Measurements from ENCODE around the gene CREBRF. TPM values are rescaled to one million over a fixed set of nuclear protein-coding genes. Genes with fewer than 3 reads are reported as not detected.
"Not testable (repeated sequence)": the region's sequence is repeated elsewhere in the genome, so short reads cannot be mapped to it uniquely, and the experiment has no call there.

CREBRF gene
- total RNA-seq, 1 experiment from 2014 or later, result 25.6 TPM

GRCh38 chr5:173114536-173114935, 58.4 kb downstream of the CREBRF start:
- DNase-seq (ENCODE audit: low read depth, low spot score), result no peak
- in situ Hi-C loops (cut with HindIII; ENCODE audit: low pct_unique_long_range_greater_than_20kb, low sequenced_read_pairs), result no loop called here

DNA sequence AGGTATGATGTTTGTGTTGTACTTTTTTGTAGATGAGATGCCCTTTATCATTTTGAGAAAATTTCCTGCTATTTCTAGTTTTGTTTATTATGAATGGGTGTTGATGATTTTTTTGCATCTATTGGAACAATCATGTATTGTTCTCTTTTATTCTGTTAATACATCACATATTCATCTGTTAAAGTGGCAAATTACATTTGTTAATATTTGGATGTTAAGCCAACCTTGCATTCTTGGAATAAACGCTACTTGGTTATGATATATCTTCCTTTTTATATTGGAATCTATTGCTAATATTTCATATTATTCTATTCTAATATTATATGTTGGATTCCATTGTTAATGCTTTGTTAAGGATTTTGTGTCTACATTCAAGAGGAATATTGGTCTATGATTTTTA, 63.6 kb downstream of the CREBRF start:
- in situ Hi-C loops (cut with HindIII; ENCODE audit: low pct_unique_long_range_greater_than_20kb, low sequenced_read_pairs), result no loop called here
- DNase-seq (ENCODE audit: low read depth, low spot score), result no peak

GRCh38 chr5:173123416-173123815, 67.3 kb downstream of the CREBRF start:
- no peak for DNase-seq (ENCODE audit: low read depth, low spot score)
- in situ Hi-C loops (cut with HindIII; ENCODE audit: low pct_unique_long_range_greater_than_20kb, low sequenced_read_pairs), result no loop called here

- in situ Hi-C loops (cut with HindIII; ENCODE audit: low pct_unique_long_range_greater_than_20kb, low sequenced_read_pairs); DNase-seq (ENCODE audit: low read depth, low spot score): not testable (repeated sequence)
Measured at GRCh38 chr5:173132166-173132565, 76.0 kb downstream of the CREBRF start.

DNA sequence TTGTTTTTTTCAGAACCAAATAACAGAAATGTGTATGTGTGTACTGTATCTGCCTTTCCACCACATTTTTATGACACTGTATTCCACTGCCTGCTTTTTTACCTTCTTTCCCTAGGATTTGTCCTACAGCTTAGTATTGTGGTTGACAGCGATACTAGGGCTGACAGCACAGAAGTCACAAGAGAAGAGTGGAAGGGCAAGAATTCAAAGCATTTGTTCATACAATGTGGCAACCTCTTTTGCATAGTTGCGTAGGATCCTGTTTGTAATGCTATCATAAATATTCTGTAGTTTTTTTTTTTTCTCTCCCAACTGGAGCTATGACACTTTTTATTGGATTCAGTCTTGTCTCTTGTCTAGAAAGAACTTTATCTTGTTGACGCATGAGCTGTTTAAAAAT, 82.6 kb downstream of the CREBRF start:
- no peak for DNase-seq (ENCODE audit: low read depth, low spot score)
- in situ Hi-C loops (cut with HindIII; ENCODE audit: low pct_unique_long_range_greater_than_20kb, low sequenced_read_pairs), result no loop called here

DNA sequence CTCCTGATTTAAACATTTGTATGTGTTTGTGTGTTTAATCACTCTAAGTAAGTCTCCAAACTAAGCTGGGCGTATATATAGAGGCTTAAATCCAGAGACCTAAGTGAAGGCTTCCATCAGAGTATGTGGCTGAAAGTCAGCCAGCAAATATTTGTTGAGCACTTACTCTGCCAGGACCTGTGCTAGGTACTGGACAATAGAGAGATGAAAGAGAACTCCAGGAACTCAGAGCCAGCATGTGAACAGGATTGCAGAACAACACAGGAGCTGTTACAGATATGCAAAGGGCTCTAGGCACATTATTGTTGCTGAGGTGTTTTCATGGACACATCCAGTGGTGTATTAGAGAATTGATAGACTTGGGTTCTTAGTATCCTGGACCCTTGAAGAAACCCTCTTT, 83.5 kb downstream of the CREBRF start:
- in situ Hi-C loops (cut with HindIII; ENCODE audit: low pct_unique_long_range_greater_than_20kb, low sequenced_read_pairs), result no loop called here
- DNase-seq (ENCODE audit: low read depth, low spot score), result no peak

DNA sequence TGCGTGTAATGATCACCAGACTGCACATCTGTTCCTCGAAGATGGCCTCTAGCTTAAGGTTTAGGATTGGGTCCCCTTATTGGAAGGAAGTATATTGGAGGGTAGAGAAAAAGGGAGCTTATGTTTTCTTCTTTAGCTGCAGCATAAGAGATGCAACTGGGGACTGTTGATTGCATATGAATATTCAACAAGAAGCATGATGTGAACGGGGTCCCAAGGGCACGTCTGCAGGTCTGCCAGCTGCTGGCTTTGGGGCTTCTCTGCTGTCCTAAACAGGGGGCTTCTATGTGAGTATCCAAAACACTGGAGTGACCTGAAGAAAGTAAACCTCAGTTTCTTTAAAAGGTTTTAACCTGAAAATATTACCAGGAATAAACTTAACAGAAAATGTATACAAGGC, 84.6 kb downstream of the CREBRF start:
- DNase-seq (ENCODE audit: low read depth, low spot score), result no peak
- in situ Hi-C loops (cut with HindIII; ENCODE audit: low pct_unique_long_range_greater_than_20kb, low sequenced_read_pairs), result no loop called here

DNA sequence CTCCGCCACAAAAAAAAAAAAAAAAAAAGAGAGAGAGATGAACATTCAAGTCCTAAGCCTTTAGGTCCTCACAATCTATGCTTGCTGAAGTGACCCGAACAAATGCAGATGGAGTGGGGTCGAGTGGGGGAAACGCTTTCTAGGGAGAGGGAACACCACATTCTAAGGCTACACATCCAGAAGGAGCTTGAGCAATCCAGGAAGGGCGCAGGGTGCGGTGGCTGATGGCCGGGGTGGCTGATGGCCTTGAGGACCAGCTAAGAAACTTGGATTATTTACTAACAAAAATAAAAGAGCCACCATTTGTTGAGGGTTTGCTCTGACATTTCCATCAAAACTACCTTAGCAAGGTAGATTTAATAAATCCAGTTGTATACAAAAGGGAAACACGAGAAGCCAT, 87.4 kb downstream of the CREBRF start:
- DNase-seq (ENCODE audit: low read depth, low spot score), result no peak
- in situ Hi-C loops (cut with HindIII; ENCODE audit: low pct_unique_long_range_greater_than_20kb, low sequenced_read_pairs), result no loop called here

DNA sequence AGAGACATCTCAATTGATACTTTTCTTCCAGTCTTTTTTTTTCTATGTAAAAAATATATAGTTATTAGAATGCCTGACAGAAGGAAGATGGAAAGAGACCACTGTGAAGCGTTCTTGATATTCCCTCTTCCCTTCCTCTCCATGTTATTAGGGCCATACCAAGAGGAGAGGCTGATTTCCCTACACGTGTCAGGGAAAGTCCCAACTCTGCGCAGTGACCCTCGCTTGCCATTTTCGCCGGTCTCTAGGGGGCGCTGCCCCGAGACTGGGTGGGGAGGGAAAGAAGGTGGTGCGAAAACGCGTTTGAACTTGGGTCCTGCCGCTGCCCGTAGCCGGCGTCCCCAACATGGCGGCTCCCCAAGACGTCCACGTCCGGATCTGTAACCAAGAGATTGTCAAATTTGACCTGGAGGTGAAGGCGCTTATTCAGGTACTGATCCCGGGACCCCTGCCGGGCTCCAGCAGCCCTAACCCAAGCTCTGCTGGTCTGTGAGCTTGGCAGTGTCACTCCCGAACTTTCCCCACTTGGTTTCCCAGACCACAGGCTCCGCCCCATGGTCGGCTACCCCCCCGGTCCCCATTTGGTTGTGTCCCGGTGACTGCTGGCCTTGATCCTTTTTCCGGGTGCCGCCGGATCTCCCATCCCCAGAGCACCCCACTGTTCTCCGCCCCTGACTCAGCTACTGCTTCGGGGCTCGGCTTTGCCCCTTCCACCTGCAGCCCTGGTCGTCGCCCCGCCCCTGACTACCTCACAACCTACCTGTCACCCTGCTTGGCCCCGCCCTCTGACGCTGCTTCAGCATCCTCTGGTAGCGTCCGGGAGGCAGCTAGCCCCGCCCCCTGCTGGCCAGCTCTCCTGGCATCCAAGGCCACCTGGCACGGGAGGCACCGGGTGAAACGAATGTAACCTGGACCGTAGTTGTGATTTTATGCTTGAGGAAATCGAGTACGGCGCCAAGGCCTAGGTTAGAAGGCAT, 88.3 kb downstream of the CREBRF start, which contains the start of gene BNIP1:
BNIP1 (plus strand) TSS at position 332 of the 977 bp plus-strand sequence; CDS start at position 347, 15 bp downstream.
- peak; percentile 93 for DNase-seq (ENCODE audit: low read depth, low spot score)
- in situ Hi-C loops (cut with HindIII; ENCODE audit: low pct_unique_long_range_greater_than_20kb, low sequenced_read_pairs), result no loop called here

DNA sequence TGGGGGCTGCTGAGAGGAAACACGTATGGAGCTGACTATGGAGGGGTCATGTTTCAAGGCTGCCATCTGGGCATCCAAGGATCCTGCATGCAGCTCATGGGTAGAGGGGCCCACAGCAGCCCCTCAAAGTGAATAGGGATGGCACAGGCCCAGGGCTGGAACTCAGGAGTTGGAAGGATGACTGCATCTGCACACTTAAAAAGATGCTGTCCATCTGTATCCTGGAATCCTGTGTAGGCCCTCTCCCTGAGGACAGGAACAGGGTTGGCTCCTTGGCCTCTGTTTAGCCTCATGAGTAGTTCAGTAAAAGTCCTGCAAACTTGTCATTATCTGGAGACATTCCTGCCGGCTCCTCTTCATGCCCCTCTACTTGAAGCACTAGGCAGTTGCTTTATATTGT, 92.2 kb downstream of the CREBRF start:
- no peak for DNase-seq (ENCODE audit: low read depth, low spot score)
- in situ Hi-C loops (cut with HindIII; ENCODE audit: low pct_unique_long_range_greater_than_20kb, low sequenced_read_pairs), result no loop called here

GRCh38 chr5:173152547-173152946, 96.4 kb downstream of the CREBRF start:
- in situ Hi-C loops (cut with HindIII; ENCODE audit: low pct_unique_long_range_greater_than_20kb, low sequenced_read_pairs), result no loop called here
- no peak for DNase-seq (ENCODE audit: low read depth, low spot score)

- in situ Hi-C loops (cut with HindIII; ENCODE audit: low pct_unique_long_range_greater_than_20kb, low sequenced_read_pairs), result no loop called here
- no peak for DNase-seq (ENCODE audit: low read depth, low spot score)
Measured at GRCh38 chr5:173153842-173154241, 97.7 kb downstream of the CREBRF start.

DNA sequence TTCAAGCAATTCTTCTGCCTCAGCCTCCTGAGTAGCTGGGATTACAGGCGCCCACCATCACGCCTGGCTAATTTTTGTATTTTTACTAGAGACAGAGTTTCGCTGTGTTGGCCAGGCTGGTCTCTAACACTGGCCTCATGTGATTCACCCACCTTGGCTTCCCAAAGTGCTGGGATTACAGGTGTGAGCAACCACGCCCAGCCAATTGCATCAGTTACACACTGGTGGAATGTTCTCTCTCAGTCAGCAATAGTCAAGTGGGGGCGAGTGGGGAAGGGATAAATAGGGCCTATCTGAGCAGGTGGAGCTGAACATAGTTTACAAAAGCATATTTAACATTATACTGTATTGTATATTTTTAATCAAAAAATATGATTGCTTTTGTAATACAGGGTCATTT, 98.5 kb downstream of the CREBRF start:
- DNase-seq (ENCODE audit: low read depth, low spot score); in situ Hi-C loops (cut with HindIII; ENCODE audit: low pct_unique_long_range_greater_than_20kb, low sequenced_read_pairs): not testable (repeated sequence)

DNA sequence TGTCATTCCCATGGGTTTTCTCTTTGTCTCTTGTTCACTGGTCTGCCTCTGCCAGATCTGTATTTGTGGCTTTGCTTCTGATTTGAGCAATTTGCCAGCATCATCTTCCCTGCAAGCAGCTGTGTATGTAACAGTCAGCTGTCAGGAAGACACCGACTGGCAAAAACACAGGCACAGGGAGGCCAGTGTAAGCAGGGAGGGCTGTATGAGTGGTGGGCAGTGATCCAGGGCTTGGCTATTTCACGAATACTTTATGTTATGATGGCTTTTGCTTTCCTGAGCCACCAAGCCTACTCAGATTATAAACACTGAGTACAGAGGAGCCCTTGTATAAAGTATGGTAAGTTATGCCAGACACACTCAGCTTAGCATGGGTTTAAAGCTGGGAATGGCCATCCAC, 99.8 kb downstream of the CREBRF start:
- no peak for DNase-seq (ENCODE audit: low read depth, low spot score)
- in situ Hi-C loops (cut with HindIII; ENCODE audit: low pct_unique_long_range_greater_than_20kb, low sequenced_read_pairs), result no loop called here

- in situ Hi-C loops (cut with HindIII; ENCODE audit: low pct_unique_long_range_greater_than_20kb, low sequenced_read_pairs), result no loop called here
- DNase-seq (ENCODE audit: low read depth, low spot score), result no peak
Measured at GRCh38 chr5:173158366-173158765, 102.2 kb downstream of the CREBRF start.

- DNase-seq (ENCODE audit: low read depth, low spot score), result no peak
- in situ Hi-C loops (cut with HindIII; ENCODE audit: low pct_unique_long_range_greater_than_20kb, low sequenced_read_pairs), result no loop called here
Measured at GRCh38 chr5:173159256-173159655, 103.1 kb downstream of the CREBRF start.

DNA sequence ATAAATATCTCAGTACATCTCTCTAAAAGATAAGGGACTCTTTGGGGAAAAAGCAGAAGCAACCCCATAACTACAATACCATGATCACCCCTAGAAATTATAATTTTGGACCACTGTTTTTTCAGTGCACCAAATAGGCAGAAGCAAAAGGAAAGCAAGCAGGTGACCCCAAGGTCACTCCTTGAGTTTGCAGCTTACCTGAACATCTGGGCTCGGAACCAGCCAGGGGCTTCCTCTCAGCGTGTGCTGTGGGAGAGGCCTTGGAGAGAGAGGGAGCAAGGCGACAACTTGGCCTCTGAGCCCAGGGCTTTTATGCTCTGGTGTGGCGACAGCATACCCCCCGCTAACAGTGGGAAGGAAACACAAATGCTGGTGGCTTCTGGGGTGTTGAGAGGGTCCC, 105.0 kb downstream of the CREBRF start:
- in situ Hi-C loops (cut with HindIII; ENCODE audit: low pct_unique_long_range_greater_than_20kb, low sequenced_read_pairs), result no loop called here
- DNase-seq (ENCODE audit: low read depth, low spot score), result no peak

DNA sequence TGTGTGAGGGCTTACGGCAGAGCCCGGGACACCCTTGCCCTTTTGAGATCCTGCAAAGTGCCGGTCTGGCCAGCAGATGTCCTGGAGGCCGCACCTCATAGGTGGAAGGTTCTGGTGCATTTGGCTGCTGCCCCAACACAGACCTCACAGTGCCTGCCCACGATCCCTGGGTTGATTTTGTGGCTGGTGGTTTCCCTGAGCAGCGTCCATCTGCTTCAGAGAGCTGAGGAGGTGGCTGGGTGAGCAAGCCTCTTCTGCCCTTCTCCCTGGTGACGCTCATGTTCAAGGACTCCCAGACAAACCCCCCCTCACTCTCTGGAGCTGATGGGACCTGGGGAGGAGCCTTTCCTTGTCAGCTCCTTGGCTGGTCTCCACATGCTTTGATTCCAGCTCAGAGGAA, 107.1 kb downstream of the CREBRF start:
- DNase-seq (ENCODE audit: low read depth, low spot score), result no peak
- in situ Hi-C loops (cut with HindIII; ENCODE audit: low pct_unique_long_range_greater_than_20kb, low sequenced_read_pairs), result no loop called here

Data from SK-MEL-5 (cell line).